ENCODE measurements around the gene MOCOS.

- no peak for TF ChIP-seq CTCF (IDR thresholded peaks at IDR 0.05; ENCODE audit: low read depth, low read length, poor library complexity, severe bottlenecking)
- TF ChIP-seq EZH2phosphoT487 (IDR thresholded peaks at IDR 0.05; ENCODE audit: borderline replicate concordance, low read length) = no peak
Measured at GRCh38 chr18:36205166-36205565, 17.9 kb downstream of the MOCOS start.
